K562 (cell line): ENCODE data around the gene CAPS. TPM values are rescaled to one million over a fixed set of nuclear protein-coding genes. Genes with fewer than 3 reads are reported as not detected.
A peak's percentile ranks its signal among the peaks of the same experiment; 100 is the strongest.

ENCODE experiments used
- ATAC-seq: fragments of 200-7000 bp; cut with Tn5 transposase; 3 replicates; pipeline ENCODE4 v1.9.1; 2020; ENCODE audit warnings: moderate library complexity
- BruUV-seq: library from RNA; stranded (reverse); fragments of 400-500 nt; replicated peaks from 2 replicates; lab custom pipeline; 2021; lab: Mats Ljungman, UMichigan
- CTCF ChIA-PET: fragments of 300-600 bp; formaldehyde crosslinking; extraction: SDS; loops from one replicate; lab custom pipeline; 2021; ENCODE audit warnings: low intra/inter-chr PET ratio; lab: Yijun Ruan, JAX
- POLR2A ChIA-PET: fragments of 300-600, 350-650 bp; sonication (Branson Sonifier 250); formaldehyde crosslinking; extraction: SDS; loops from one replicate; lab custom pipeline; 2021; ENCODE audit warnings: antibody characterized with exemption, inconsistent platforms; lab: Yijun Ruan, JAX
- DNase-seq, 4 experiments: peaks; one replicate each; pipeline versions ENCODE4 v3.0.0 to v3.0.0-alpha.2; 2011 to 2018; ENCODE audit warnings: low spot score in 3 of 4, mixed read lengths in 3 of 4; ENCODE audit errors: extremely low read depth in 1 of 4
- FAIRE-seq: peaks from 2 replicates; lab custom pipeline; 2011; peaks lifted over from hg19 to GRCh38; lab: Jason Lieb, UNC
- H2AFZ ChIP-seq: 2 replicates; pipeline ENCODE4 v1.6.0; 2011; ENCODE audit warnings: low read depth, low read length, control low read depth, inconsistent platforms
- H3K27ac ChIP-seq: fragments of 200-600 bp; 3 replicates; pipeline ENCODE4 v1.8.0; 2011; ENCODE audit warnings: low read depth, mild to moderate bottlenecking, control low read depth, inconsistent platforms, low read length, moderate library complexity, mixed read lengths; ENCODE audit errors: extremely low read depth
- H3K27me3 ChIP-seq, 2 experiments: fragments of 300-600 bp in 1 of 2; 2 replicates in 1 of 2; 3 replicates in 1 of 2; pipeline versions ENCODE4 v1.6.0 to v1.8.0; 2011; ENCODE audit warnings: inconsistent platforms in 2 of 2, low read length in 2 of 2, mild to moderate bottlenecking in 1 of 2, mixed read lengths in 1 of 2, moderate library complexity in 1 of 2; ENCODE audit not compliant: control insufficient read depth in 2 of 2, insufficient read depth in 2 of 2
- H3K36me3 ChIP-seq: fragments of 300-600 bp; 3 replicates; pipeline ENCODE4 v1.8.0; 2011; ENCODE audit warnings: mild to moderate bottlenecking, low read length, inconsistent platforms; ENCODE audit not compliant: control insufficient read depth, insufficient read depth
- H3K4me1 ChIP-seq, 2 experiments: fragments of 200-600 bp in 1 of 2; replicated peaks in 1 of 2; 2 replicates in 1 of 2; 3 replicates in 1 of 2; pipeline versions ENCODE4 v1.5.1 to v1.8.0; 2011; ENCODE audit warnings: inconsistent platforms in 2 of 2, low read length in 2 of 2, mild to moderate bottlenecking in 1 of 2, mixed read lengths in 1 of 2, moderate library complexity in 1 of 2; ENCODE audit not compliant: control insufficient read depth in 2 of 2, insufficient read depth in 2 of 2
- H3K4me2 ChIP-seq: 2 replicates; pipeline ENCODE4 v1.6.1; 2011; ENCODE audit warnings: low read length, control low read depth, inconsistent platforms, mixed read lengths; ENCODE audit not compliant: insufficient read depth
- H3K4me3 ChIP-seq: fragments of 200-600 bp; sonication (generic), shearing (Covaris generic); 2 replicates; pipeline ENCODE4 v1.5.1; 2016; ENCODE audit warnings: control low read depth, inconsistent platforms
- H3K79me2 ChIP-seq: fragments of 200-600 bp; 3 replicates; pipeline ENCODE4 v1.8.0; 2011; ENCODE audit warnings: low read length, inconsistent platforms; ENCODE audit not compliant: control insufficient read depth, insufficient read depth
- H3K9ac ChIP-seq, 2 experiments: 2 replicates each; pipeline versions ENCODE4 v1.6.0 to v1.6.1; 2011; ENCODE audit warnings: low read depth in 2 of 2, low read length in 2 of 2, control low read depth in 1 of 2, inconsistent platforms in 1 of 2, mild to moderate bottlenecking in 1 of 2, mixed read lengths in 1 of 2; ENCODE audit not compliant: insufficient read depth in 1 of 2
- H3K9me1 ChIP-seq: one replicate; pipeline ENCODE4 v1.6.0; 2011; ENCODE audit warnings: inconsistent platforms, mild to moderate bottlenecking, low read length, moderate library complexity; ENCODE audit not compliant: control insufficient read depth, insufficient read depth
- H3K9me3 ChIP-seq: replicated peaks from 2 replicates; pipeline ENCODE4 v1.5.1; 2011; ENCODE audit warnings: low read depth, low read length, inconsistent platforms; ENCODE audit not compliant: control insufficient read depth, insufficient read depth
- H4K20me1 ChIP-seq: replicated peaks from 2 replicates; pipeline ENCODE4 v1.6.1; 2011; ENCODE audit warnings: low read length, inconsistent platforms, mixed read lengths; ENCODE audit not compliant: control insufficient read depth, insufficient read depth
- HIVEP1 ChIP-seq: fragments of 250-450 bp; sonication (Bioruptor Pico); IDR thresholded peaks from 2 replicates; pipeline ENCODE4 v1.4.0; 2020; ENCODE audit warnings: mild to moderate bottlenecking
- IRF1 ChIP-seq: sonication (generic); formaldehyde crosslinking; IDR thresholded peaks from 2 replicates; pipeline ENCODE4 v1.8.0; 2022; ENCODE audit warnings: missing genetic modification reagents, mild to moderate bottlenecking, borderline replicate concordance
- JUNB ChIP-seq: fragments of 450-650 bp; formaldehyde crosslinking; conservative IDR thresholded peaks from 2 replicates; pipeline ENCODE4 v1.4.0; 2020; ENCODE audit warnings: mild to moderate bottlenecking
- NCOA2 ChIP-seq, 2 experiments: fragments of 450-650 bp; IDR thresholded peaks; 2 replicates each; pipeline ENCODE4 v1.6.1; 2018; ENCODE audit warnings: mild to moderate bottlenecking in 2 of 2, moderate library complexity in 1 of 2; ENCODE audit not compliant: partially characterized antibody in 2 of 2
- PML ChIP-seq: IDR thresholded peaks from 2 replicates; pipeline ENCODE4 v1.6.1; 2012; ENCODE audit warnings: low read length, inconsistent platforms
- POLR2A ChIP-seq: fragments of 450-650 bp; conservative IDR thresholded peaks from 2 replicates; pipeline ENCODE4 v1.6.1; 2016
- PPARD ChIP-seq: fragments of 250-450 bp; sonication (Bioruptor Pico); IDR thresholded peaks from 2 replicates; pipeline ENCODE4 v1.8.0; 2022; ENCODE audit warnings: inconsistent platforms, mild to moderate bottlenecking, moderate library complexity
- RBM15 ChIP-seq: fragments of 200-400 bp; formaldehyde crosslinking; IDR thresholded peaks from 2 replicates; pipeline ENCODE4 v1.6.1; 2018; ENCODE audit warnings: mild to moderate bottlenecking, low read length, moderate library complexity; ENCODE audit not compliant: insufficient read depth
- SIRT6 ChIP-seq: IDR thresholded peaks from one replicate; pipeline ENCODE4 v1.6.1; 2012; ENCODE audit warnings: low read depth, mild to moderate bottlenecking, control low read depth, inconsistent platforms, low read length, moderate library complexity
- TEAD2 ChIP-seq: fragments of 450-650 bp; IDR thresholded peaks from 2 replicates; pipeline ENCODE4 v1.6.1; 2016; ENCODE audit warnings: missing genetic modification characterization, control low read depth, missing compliant biosample characterization
- THRB ChIP-seq: fragments of 450-650 bp; formaldehyde crosslinking; conservative IDR thresholded peaks from 2 replicates; pipeline ENCODE4 v1.4.0; 2022; ENCODE audit warnings: mild to moderate bottlenecking, missing genetic modification characterization
- ZBTB26 ChIP-seq: fragments of 450-650 bp; formaldehyde crosslinking; IDR thresholded peaks from 2 replicates; pipeline ENCODE4 v1.4.0; 2022; ENCODE audit warnings: missing genetic modification characterization
- ZNF589 ChIP-seq: fragments of 200-800 bp; sonication (Bioruptor generic); IDR thresholded peaks from 2 replicates; pipeline ENCODE4 v1.6.1; 2016; ENCODE audit warnings: low read depth, missing genetic modification characterization, missing compliant biosample characterization
- WGBS: fragments of 100-300 bp; shearing (Covaris generic); methylation state at CpG from one replicate; pipeline ENCODE4 v1.1.6; 2016; ENCODE audit warnings: low coverage, mixed read lengths; ENCODE audit not compliant: insufficient coverage; ENCODE audit errors: missing lambda C conversion rate; 5-methylcytosine and 5-hydroxymethylcytosine counted together
- in situ Hi-C: fragments of 300-500 bp; cut with MboI; formaldehyde crosslinking; loops from 4 replicates; pipeline ENCODE4 v1.15.0; 2018; ENCODE audit warnings: inconsistent platforms, mixed read lengths
- intact Hi-C: fragments of 100-400 bp; cut with micrococcal nuclease; formaldehyde crosslinking; loops from 2 replicates; pipeline ENCODE4 v1.14.2; 2022
- polyA plus RNA-seq, 8 experiments: library from polyadenylated mRNA; depleted of rRNA in 4 of 8; stranded (reverse) in 5 of 8; unstranded in 3 of 8; fragments of >200 nt; fragmentation: Nextera tagmentation in 2 of 8; fragmentation: Illumina TruSeq in 1 of 8; extraction: Ambion mirVana in 2 of 8; extraction: Trizol in 1 of 8; gene quantifications; 2 replicates each; pipeline versions ENCODE4 v1.2.1 to v1.2.3, GENCODE V29; 2011 to 2014; ENCODE audit warnings: inconsistent platforms in 1 of 8, missing spikeins in 1 of 8
- total RNA-seq, 7 experiments: library from RNA; depleted of rRNA in 6 of 7; stranded (reverse); fragments of >200 nt in 6 of 7; fragmentation: Illumina TruSeq in 2 of 7; extraction: Trizol in 2 of 7; gene quantifications; 2 replicates each; pipeline versions ENCODE4 v1.2.1 to v1.2.3, GENCODE V29; 2011 to 2021; ENCODE audit warnings: low replicate concordance in 1 of 7

The CAPS gene
- total and polyA plus RNA-seq, 9 of the 15 experiments (the other 6 are each of a cell fraction or from before 2014, with no cell fraction given): 0.15 to 4.0 (median 0.91) TPM

- intact Hi-C loops (no loop called here), in situ Hi-C loops (no loop called here)
- H3K4me2 ChIP-seq: no peak overlapping the region
- no peak overlapping the region for H3K27ac ChIP-seq
- H3K36me3 ChIP-seq: peaks cover 15% of the 10 kb centered on the region; the same call in 2 of the 3 replicates
- H3K4me3 ChIP-seq: no peak overlapping the region
- peaks cover 10% of the 10 kb centered on the region for H3K9me1 ChIP-seq
- POLR2A ChIA-PET: interaction anchor here (1.7 kb wide), 1 partner anchor 10 kb away, joined by 7 read pairs; no protein-coding TSS in a partner anchor
- ATAC-seq: no peak
- peaks cover 96% of the 10 kb centered on the region for H3K79me2 ChIP-seq
- WGBS: 95% methylated on average over 10 of the region's 10 CpGs
- no peaks in the 10 kb centered on the region for H3K9me3 ChIP-seq
- H3K4me1 ChIP-seq: peaks cover 31 to 52% of the 10 kb centered on the region in 2 experiments
- H3K9ac ChIP-seq: peak overlapping the region in 1 of 2 experiments; percentile 24; a peak in 2 of 4 replicates
- no peak overlapping the region for H2AFZ ChIP-seq
- FAIRE-seq: no peak
- no peak for DNase-seq
- H3K27me3 ChIP-seq: no peaks in the 10 kb centered on the region
- BruUV-seq: no TSS peak
- TF ChIP-seq RBM15: no peak
- TF ChIP-seq POLR2A: no peak
- no peak for TF ChIP-seq SIRT6
- no peak for TF ChIP-seq HIVEP1 (CRISPR knock-in tag)
- CTCF ChIA-PET: no interaction called here
- peaks cover 64% of the 10 kb centered on the region for H4K20me1 ChIP-seq
Measured at GRCh38 chr19:5958851-5959122, 44.7 kb downstream of the CAPS start.

- H3K4me1 ChIP-seq: peaks cover 25 to 48% of the 10 kb centered on the region in 2 experiments
- ChIA-PET CTCF (no interaction called here), POLR2A (interaction anchor here (0.7 to 1.7 kb wide), 5 partner anchors 9 to 19 kb away, joined by 3 to 8 read pairs (median 3); partner anchors contain the start of gene RANBP3)
- intact Hi-C loops (no loop called here), in situ Hi-C loops (no loop called here)
- H3K4me3 ChIP-seq: no peak overlapping the region
- no peak overlapping the region for H2AFZ ChIP-seq
- H3K9me3 ChIP-seq: no peaks in the 10 kb centered on the region
- H3K4me2 ChIP-seq: no peak overlapping the region
- H3K9me1 ChIP-seq: peaks cover 10% of the 10 kb centered on the region
- 90% methylated on average over 14 of the region's 14 CpGs for WGBS
- H3K27ac ChIP-seq: no peak overlapping the region
- H3K9ac ChIP-seq: peak overlapping the region in 1 of 2 experiments; percentile 36; a peak in 1 of 4 replicates
- H4K20me1 ChIP-seq: peaks cover 70% of the 10 kb centered on the region
- H3K36me3 ChIP-seq: peaks cover 21% of the 10 kb centered on the region; the same call in 2 of the 3 replicates
- no peaks in the 10 kb centered on the region for H3K27me3 ChIP-seq
- no peak for FAIRE-seq
- BruUV-seq: no TSS peak
- DNase-seq: no peak
- H3K79me2 ChIP-seq: peaks cover 96% of the 10 kb centered on the region
- ATAC-seq: no peak
- TF ChIP-seq IRF1 (CRISPR knock-in tag) (no peak), NCOA2 (IDR thresholded peaks at IDR 0.05; ENCODE audit: partially characterized antibody in 2 of 2) (no peak), PML (no peak), THRB (CRISPR knock-in tag) (no peak), JUNB (no peak), ZBTB26 (no peak), TEAD2 (tag) (no peak), PPARD (CRISPR knock-in tag) (no peak), ZNF589 (CRISPR knock-in tag) (no peak)
Measured at GRCh38 chr19:5959260-5960004, 45.4 kb downstream of the CAPS start.
